SW480 (cell line): Measurements from ENCODE around the gene AVPI1.
"Not testable (repeated sequence)": the region's sequence is repeated elsewhere in the genome, so short reads cannot be mapped to it uniquely, and the experiment has no call there.

ENCODE experiments used
- DNase-seq: peaks from one replicate; pipeline ENCODE4 v3.0.0-alpha.2; 2016; ENCODE audit warnings: low spot score

Gene AVPI1

DNA sequence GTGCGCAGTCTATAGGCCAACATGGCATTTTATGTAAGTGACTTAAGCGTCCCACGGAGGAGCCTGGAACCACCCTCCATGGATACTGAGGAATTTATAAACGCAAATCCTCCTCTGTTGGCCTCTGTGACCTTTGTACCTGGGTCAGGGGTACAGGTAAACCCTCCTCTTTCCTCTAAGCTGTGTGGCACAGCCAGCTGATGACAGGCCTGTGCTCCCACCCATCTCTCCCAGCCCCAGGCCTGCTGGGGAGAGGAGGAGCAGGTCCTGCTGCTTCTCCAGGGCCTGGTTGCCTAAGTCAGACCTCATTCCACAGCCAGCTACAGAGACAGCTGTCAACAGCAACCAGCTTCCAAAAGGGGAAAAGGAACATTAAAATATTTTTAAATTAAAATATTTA is 5.0 kb downstream of the AVPI1 start:
- DNase-seq: no peak

DNA sequence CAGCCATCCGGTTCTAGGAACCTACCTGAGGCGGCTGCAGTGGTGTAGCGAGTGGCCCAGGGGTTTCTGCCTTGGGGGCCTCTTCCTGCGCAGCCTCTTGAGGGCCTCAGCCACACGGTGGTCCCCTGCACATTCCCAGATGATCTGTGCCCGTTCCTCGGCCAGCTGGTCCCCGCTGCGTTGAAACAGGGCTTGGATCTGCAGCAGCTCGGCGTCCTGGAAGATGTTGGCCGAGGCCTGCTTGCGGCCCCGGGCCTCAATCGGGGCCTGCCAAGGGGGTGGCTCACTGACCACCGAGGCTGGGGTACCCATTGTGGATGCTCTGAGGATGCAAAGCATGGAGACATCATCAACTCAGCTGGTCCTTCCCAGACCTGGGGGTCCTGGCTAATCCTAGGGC is 7.4 kb downstream of the AVPI1 start:
- DNase-seq: no peak

DNA sequence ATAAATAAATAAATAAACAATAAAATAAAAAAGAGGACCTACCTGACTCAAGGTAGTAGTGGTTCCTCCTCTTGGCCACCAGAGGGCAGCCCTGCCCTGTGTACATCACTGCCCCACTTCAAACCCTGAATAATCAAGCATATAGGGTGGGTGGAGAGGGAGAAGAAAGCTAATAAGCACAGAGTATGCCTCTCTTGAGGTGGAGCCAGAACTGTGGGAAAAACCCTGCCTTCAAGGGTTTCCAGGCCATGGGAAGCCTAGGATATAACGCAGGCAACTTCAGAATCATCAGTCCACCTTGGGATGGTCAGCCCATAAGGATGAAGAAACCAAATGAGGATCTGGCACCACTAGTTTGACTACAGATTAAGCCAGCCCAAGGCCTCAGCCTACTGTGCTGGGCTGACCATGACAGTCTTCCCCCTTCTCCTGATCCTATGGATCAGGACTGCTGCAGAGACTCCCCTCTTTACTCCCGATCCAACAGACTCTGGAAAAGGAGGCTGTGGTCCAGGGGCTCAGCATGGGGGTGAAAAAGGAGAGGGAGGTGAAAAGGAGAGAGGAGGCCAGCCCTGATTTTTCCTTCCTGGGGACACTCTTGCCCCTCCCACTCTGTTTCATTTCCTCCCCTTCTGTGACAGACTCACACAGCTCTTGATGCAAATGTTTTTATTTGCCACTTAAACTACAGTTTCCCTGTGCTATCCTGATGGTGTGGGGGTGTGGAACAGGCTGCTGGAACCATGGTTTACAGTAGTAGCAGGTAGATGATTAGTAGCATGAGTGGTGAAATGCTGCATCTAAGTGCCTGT is 10.1 kb downstream of the AVPI1 start:
- peak; percentile 80 for DNase-seq

DNA sequence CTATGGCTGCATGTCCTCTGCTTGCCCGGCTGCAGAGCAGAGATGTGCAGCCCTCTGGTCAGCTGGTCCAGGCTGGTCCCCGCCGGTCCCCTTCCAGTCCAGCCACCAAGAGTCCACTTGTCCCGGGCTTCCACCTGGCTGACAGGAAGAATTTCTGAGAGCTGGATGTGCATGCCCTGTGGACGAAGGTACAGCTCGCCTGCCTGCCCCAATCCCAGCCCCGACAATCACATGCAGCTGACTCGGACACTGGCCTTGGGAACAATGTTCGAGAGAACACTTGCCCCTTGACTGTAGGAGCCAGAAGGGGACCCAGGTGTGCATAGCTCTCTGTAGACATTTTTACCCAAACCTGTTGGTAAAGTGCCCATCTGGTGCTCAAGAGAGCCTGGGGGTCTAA is 11.8 kb downstream of the AVPI1 start:
- DNase-seq: no peak

DNA sequence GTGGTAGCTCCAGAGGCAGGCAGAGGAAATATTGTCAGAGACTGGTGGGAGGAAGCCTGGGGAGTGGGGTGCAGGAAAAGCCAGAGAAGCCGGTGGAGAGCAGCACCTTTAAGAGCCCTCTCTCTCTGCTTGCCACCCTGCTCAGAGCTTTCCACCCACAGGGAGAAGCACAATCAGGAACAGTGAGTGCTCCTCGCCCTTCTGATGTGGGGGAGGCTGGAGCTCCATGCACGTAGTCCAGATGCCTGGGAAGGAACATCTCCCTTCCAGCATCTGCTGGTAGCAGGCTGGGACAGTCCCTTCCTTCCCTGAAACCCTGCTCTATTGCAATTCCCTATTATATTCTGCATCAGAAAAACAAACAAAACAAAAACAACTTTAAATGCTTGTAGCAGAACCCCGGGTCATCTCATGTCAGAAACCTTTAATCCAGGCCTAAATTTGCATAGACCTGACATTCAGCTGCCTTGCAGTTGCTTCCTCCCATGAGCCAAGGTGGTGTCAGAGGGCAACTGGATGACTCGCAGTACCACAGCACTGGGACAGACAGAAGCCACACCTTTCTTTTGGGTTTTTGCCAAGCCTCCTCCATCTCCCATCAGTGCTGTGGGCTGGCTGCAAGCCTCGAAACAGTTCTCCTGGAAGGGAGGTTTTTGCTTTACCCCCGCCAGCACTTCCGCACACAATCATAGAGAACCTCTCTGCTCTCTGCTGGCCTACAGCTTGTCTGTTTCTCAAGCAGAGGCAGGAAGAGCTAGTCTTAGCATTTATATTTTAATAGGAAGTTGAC is 13.1 kb downstream of the AVPI1 start:
- DNase-seq: peak; percentile 36

DNA sequence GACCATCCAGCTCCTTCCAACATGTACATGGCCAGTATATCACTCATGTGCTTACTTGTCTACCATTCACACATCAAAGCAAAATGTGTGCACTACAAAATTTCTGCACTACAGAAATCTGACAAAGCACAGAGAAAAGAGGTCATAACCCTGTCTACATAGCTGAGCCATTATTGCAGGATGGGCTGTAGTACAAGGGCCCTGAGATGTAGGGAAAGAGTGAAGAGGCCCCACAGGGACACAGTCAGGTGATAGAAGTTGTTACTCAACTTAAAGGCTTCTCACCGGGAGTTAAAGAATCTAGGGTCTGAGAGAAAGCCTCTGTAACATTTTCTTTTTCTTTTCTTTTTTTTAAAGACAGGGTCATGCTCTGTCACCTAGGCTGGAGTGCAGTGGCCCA is 17.5 kb downstream of the AVPI1 start:
- DNase-seq: no peak

DNA sequence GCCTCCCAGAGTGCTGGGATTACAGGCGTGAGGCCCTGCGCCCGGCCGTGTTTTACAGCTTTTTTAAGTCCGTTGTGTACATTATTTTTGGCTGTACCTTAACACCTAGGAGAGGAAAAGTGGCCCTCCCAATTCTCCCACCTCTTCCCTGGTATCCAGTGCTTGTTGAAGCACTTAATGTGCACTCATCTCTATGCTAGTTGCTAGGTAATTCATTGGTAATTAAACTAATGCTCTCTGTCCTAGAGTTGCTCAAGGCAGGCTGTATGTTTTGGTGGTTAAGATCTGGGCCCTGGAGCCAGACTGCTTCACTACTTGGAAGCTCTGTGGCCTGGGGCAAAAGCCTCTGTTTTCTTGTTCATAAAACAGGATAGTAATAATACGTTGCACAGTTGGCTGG is 19.6 kb downstream of the AVPI1 start:
- no peak for DNase-seq

DNA sequence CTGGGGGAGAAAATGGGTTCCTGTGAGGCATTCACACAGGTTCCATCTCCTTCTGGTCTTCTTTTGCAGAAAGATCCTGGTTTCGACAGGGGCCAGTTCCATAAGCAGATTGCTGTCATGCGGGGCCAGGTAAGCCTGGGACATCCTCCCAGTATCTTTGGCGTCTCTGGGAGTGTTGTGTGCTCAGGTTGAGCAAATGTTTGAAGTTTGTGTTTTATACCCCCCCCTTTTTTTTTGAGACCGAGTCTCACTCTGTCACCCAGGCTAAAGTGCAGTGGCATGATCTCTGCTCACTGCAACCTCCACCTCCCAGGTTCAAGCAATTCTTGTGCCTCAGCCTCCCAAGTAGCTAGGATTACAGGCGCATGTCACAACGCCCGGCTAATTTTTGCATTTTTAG is 20.0 kb downstream of the AVPI1 start:
- DNase-seq: no peak

DNA sequence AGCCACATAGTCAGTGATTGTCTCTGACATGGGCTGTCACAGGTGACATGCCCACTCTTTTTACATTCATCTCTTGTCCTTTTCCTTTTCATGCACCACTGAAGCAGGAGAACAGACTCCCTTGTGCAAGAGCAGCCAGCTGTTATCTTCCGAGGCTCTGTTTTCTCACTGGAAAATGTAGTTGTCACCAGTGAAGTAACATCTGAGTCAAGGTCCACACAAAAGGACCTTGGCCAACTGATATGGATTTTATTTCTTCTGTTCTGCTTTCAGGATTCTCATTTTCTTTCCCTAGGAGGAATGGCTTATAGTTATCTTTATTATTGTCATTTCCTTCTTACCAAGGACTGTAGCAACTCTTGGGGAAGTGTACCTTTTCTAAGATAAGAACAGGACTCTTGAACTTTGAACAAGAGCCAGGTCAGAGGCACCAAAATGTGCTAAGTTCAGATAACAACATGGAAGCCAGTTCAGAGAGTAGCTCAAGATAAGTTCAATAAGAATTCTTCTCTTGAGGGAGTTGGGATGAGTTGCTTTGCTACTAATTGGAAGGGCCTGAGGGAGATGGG is 22.7 kb downstream of the AVPI1 start:
- DNase-seq: no peak

DNA sequence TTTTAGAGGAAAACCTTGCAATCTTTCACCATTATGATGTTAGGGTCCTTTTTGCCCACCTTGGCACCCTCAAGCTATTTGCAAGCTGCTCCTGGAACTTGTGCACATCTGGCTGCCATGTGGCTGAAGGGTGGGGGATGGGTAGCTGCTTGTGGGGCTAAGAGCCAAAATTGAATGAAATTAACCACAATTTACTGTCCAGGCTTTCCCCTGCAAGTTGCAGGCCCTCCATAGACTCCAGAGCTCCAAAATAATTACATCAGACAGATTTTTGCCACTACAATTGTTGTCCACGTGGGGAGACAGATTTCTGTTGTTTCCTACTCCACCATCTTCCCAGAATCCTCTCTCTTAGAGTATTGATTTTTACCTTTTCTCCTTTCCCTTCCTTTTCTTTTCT is 27.5 kb downstream of the AVPI1 start:
- no peak for DNase-seq

DNA sequence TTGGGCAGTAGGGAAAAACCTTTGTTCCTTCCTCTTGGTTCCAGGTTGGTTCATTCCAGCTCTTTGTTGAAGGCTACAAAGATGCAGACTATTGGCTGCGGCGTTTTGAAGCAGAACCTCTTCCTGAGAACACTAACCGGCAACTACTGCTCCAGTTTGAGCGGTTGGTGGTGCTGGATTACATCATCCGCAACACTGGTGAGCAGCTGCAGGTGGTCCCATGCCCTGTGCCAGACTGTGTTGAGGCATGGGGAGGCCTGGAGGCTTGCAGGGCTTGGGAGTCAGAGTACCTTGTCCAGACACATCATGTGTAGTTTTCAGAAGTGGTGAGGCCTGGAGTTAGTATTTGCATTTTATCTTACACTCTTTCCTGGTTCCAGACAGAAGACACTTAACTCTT is 30.3 kb downstream of the AVPI1 start:
- no peak for DNase-seq

DNA sequence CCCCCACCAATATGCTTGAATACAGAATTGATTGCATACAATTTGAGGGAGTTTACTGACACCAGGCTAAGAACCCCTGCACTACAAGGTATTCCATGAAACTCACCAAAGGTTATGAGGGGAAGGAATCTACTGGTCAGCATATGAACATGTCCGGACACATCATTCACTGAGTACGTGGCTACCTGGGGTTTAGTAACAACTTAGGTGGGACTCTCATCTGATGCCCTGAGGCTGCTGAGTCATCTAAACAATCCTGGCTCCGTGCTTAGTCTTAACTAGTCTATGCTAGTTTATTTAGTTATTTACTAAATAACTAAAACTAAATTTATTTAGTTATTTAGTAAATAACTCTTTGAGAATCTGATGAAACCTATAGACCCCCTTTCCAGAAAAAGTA is 35.3 kb downstream of the AVPI1 start:
- peak; percentile 8 for DNase-seq

DNA sequence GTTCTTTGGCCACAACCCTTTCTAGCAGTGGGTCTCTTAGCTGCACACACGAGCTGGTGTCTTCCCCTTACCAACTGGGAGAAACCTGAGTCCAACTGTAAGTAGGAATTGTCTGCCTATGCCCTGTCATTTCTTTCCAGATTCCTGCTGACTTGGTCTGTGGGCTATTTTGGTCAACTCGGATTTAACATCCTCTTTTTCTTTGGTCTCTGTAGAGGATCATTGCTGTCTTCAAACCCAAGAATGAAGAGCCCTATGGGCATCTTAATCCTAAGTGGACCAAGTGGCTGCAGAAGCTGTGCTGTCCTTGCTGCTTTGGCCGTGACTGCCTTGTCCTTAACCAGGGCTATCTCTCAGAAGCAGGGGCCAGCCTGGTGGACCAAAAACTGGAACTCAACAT is 36.3 kb downstream of the AVPI1 start:
- DNase-seq: no peak

DNA sequence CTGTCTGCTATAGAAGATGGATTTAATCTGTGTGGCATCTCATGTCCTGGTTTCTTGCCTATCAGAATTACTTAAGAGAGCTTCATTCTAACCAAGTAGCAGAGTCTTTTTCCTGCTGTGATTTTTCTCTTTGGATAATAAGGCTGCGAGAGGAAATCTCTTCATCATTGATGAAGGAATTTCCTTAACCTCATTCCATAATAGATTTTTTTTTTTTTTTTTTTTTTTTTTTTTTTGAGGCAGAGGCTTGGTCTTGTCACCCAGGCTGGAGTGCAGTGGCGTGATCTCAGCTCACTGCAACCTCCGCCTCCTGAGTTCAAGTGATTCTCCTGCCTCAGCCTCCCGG is 37.7 kb downstream of the AVPI1 start:
- not testable (repeated sequence) for DNase-seq

DNA sequence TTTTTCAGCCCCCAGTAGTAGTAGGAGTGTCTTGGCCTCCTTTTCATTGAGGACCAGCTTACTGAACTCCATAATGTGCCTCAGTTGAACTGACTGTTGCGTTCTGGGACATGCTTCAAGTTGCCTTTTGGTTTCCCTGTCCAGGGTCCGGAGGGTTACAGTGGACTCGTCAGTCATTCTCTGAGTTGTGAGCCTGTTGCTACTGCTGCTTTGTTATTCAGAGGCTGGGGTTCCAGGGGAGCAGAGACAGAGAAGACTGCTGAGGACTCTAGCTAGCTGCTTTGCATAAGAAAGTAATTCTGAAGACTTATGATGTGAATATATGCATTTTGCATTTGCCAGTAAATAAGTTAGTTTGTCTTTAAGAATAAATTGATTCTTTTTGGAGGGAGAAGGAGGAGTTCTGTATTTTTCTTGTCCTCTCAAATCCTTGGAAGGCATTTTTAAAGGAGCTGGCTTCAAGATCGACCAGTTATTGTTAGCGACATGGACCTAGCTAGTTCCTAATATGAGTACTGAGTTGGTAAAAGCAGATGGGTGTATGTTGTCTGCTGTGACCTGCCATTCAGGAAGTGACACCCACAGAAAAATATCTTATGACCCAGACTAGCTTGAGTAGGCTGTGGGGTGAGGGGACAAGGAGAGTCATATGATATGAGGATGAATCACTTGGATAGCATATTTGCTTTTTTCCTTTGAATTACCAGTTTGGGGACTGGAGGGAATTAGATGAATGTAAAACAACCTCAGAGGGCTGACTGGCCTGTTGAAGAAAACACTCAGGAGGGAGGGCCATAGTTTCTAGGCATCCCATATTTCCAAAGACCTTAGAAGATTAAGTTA is 38.3 kb downstream of the AVPI1 start:
- peak; percentile 51 for DNase-seq

DNA sequence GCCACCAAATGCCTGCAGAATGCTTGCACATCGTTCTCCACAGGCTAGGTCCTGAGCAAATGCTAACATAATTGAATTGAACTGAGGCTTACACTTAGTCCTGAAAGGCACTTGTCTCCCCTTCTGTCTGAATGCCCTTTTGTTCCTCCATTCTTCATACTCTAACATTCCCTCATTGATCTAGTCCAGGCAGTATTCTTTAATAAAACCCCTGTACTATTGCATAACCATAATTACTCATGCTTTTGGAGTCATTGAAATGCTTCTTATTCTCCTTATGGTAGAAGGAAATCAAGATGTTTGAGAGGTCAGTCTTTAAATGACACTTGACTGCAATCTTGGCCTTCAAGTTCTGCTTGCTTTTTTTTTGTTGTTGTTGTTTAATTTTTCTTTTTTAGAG is 39.5 kb downstream of the AVPI1 start:
- peak; percentile 17 for DNase-seq

DNA sequence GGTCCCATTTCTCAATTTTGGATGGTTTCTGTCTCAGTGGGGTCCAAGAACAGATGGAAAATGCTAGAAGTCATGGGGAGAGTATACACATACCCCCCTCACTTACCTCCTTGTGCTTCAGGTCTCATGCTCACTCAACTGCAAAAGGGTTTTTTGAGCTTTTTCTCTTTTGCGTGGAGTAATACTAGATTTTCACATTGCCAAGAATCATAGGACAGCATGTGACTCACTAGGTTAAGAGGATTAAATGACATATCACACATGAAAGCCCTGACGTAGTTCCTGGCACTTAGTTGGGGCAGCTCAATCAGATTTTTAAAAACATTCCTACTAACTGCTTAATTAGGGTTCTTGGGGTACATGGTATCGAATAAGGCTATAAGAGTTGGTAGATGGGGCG is 42.1 kb downstream of the AVPI1 start:
- no peak for DNase-seq

DNA sequence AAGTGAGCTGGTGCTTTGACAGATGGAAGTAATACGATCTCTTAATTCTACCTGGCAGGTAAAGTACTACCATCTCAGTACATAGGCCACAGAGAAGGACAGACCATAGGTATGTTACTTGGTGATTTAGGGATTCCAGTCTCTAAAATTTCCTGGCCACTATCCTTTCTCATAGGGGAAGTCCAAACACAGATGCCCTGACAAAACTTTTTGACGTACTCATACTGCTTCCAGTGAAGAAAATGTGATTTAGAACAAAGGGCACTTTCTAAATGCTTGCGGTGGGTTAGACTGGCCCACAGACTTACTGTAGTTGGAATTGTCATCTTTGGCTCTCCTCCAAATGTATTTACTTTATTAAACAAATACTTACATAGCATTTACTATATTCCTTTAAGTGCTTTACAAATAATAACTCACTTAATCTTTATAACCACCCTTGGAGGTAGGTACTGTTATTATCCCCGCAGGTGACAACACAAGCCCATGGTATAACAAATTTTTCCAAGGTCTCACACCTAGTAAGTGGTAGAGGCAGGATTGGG is 43.5 kb downstream of the AVPI1 start:
- no peak for DNase-seq

DNA sequence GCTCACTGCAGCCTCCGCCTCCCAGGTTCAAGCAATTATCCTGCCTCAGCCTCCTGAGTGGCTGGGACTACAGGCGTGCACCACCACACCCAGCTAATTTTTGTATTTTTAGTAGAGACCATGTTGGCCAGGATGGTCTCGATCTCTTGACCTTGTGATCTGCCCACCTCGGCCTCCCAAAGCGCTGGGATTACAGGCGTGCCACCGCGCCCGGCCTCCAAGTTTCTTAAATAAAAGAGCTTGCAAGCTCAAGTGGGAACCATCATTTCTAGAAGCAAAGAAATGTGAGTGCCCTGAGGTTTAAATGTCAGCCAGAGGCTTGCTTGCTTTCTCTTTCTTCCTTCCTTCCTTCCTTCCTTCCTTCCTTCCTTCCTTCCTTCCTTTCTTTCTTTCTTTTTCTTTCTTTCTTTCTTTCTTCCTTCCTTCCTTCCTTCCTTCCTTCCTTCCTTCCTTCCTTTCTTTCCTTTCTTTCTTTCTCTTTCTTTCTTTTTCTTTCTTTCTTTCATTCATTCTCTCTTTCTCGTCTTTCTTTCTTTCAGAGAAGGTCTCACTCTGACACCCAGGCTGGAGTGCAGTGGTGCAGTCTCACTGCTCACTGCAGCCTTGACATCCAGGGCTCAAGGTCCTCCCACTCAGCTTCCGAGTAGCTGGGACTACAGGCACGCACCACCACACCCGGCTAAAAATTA is 44.4 kb downstream of the AVPI1 start:
- not testable (repeated sequence) for DNase-seq

DNA sequence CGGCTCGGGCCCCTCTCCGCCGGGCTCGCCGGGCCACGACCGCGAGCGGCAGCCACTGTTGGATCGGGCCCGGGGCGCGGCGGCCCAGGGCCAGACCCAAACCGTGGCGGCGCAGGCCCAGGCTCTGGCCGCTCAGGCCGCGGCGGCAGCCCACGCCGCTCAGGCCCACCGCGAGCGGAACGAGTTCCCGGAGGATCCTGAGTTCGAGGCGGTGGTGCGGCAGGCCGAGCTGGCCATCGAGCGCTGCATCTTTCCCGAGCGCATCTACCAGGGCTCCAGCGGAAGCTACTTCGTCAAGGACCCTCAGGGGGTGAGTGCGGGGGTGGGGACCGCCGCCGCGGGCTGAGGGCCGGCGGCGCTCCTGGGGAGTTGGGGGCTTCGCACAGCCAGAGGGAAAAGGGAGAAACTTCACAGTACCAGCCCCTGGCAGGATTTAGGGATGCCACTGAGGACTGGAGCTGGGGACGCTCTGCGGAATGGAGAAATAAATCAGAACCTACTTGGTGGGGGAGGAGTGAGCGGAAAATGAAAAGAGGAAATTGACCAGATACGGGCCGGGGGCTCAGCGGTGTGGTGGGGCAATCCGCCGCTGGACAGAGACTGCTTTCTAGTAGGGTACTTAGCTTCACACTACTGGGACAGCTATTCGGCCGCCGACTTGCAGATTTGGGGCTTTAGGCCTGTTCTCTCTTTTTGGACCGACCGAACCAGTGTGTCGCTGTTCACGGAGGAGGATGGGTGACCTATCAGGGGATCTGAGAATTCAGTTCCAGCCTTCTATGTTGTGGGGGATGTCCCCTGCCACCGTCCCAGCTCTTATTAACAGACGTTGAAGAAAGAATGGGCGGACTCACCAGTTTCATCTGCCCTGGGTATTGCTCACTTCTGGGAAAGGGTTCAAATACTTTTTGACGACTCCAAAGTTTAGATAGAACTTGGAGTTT is 45.9 kb downstream of the AVPI1 start:
- DNase-seq: no peak
